Sigmoid colon (tissue), 4 donors: ENCODE data around the gene ANKDD1B.

Source experiments
- EP300 ChIP-seq, 4 donors: sonication (generic); formaldehyde crosslinking; IDR thresholded peaks; one replicate each; pipeline ENCODE4 v1.6.1; 2017; ENCODE audit warnings: antibody characterized with exemption in 4 of 4
- POLR2A ChIP-seq, 2 donors: fragments of 450-650 bp; IDR thresholded peaks; one replicate each; pipeline ENCODE4 v1.6.1; 2016; ENCODE audit warnings: antibody characterized with exemption in 2 of 2, mild to moderate bottlenecking in 2 of 2, moderate library complexity in 2 of 2

- TF ChIP-seq EP300 (IDR thresholded peaks at IDR 0.05) (no peak), POLR2A (IDR thresholded peaks at IDR 0.05) (no peak)
Observed at GRCh38 chr5:75612901-75613300, 1.6 kb downstream of the ANKDD1B start.
